Ovary (tissue), 9 donors: ENCODE measurements around the gene CPA4. TPM values are rescaled to one million over a fixed set of nuclear protein-coding genes. Genes with fewer than 3 reads are reported as not detected.
A peak's percentile ranks its signal among the peaks of the same experiment; 100 is the strongest.

Source experiments
- DNase-seq, 5 donors: peaks; one replicate each; pipeline ENCODE4 v3.0.0-alpha.2; 2019 to 2020
- H3K27ac ChIP-seq, 2 donors: fragments of 200-600 bp; one replicate each; pipeline versions ENCODE4 v1.5.1 to v1.8.0; 2019 to 2022
- H3K27me3 ChIP-seq: fragments of 200-600 bp; one replicate; pipeline ENCODE4 v1.8.0; 2022
- H3K36me3 ChIP-seq: fragments of 200-600 bp; sonication (generic); one replicate; pipeline ENCODE4 v1.5.1; 2019
- H3K4me1 ChIP-seq: one replicate; pipeline ENCODE4 v1.8.1; 2013; ENCODE audit warnings: mild to moderate bottlenecking, moderate library complexity; ENCODE audit not compliant: insufficient read depth
- H3K4me3 ChIP-seq: fragments of 200-600 bp; sonication (generic); one replicate; pipeline ENCODE4 v1.5.1; 2017
- H3K9me3 ChIP-seq, 2 donors: fragments of 200-600 bp in 1 of 2; sonication (generic) in 1 of 2; one replicate each; pipeline versions ENCODE4 v1.5.1 to v1.8.1; 2013 to 2019; ENCODE audit warnings: mild to moderate bottlenecking in 1 of 2, moderate library complexity in 1 of 2
- CTCF ChIP-seq, 3 donors: fragments of 450-650 bp in 2 of 3; fragments of 200-600 bp in 1 of 3; IDR thresholded peaks; one replicate each; pipeline versions ENCODE4 v1.5.1 to v1.8.0; 2016 to 2022; ENCODE audit warnings: antibody characterized with exemption in 3 of 3, mild to moderate bottlenecking in 1 of 3
- EP300 ChIP-seq: sonication (generic); formaldehyde crosslinking; IDR thresholded peaks from one replicate; pipeline ENCODE4 v1.6.1; 2017; ENCODE audit warnings: antibody characterized with exemption
- POLR2A ChIP-seq: fragments of 450-650 bp; IDR thresholded peaks from one replicate; pipeline ENCODE4 v1.6.1; 2017; ENCODE audit warnings: antibody characterized with exemption, mild to moderate bottlenecking, moderate library complexity
- WGBS, 3 donors: extraction: QIAGEN DNeasy Blood & Tissue Kit in 1 of 3; methylation state at CpG; one replicate each; pipeline versions ENCODE4 v1.1.5 to v1.1.7; 2013 to 2017; 5-methylcytosine and 5-hydroxymethylcytosine counted together
- intact Hi-C, 4 donors: fragments of 100-400 bp; cut with DNase I; formaldehyde crosslinking; loops; one replicate each; pipeline versions ENCODE4 v1.11.0 to v1.15.1; 2022 to 2023
- polyA plus RNA-seq, 2 donors: library from polyadenylated mRNA; stranded (reverse); fragments of 200-250 nt in 1 of 2; fragments of 350-450 nt in 1 of 2; fragmentation: Illumina TruSeq in 1 of 2; extraction: RNeasy Lipid Tissue Mini Kit (QIAGEN cat#74804) in 1 of 2; gene quantifications; one replicate each; pipeline ENCODE4 v1.2.3, GENCODE V29; 2013 to 2014
- total RNA-seq, 7 donors: library from RNA; depleted of rRNA in 2 of 7; stranded (reverse); fragments of >200 nt in 2 of 7; fragmentation: NEBNext Ultra II Directional in 3 of 7; extraction: Animal tissue kit (Norgen Biotek cat#: 25700) in 3 of 7; gene quantifications; one replicate each; pipeline versions ENCODE4 v1.1.0 to v1.2.4, GENCODE V29; 2016 to 2023
- donor health status: DM: no; HTN: no; CAD: no; lungs with moderate emphysema.
- donor health status: DM: no; HTN: no; CAD: no.
- donor health status: Bipolar disorder and iron deficiency.
- donor health status: DM: yes; HTN: yes; CAD: no.
- donor health status: DM: no; HTN: no; CAD: no.
- donor health status: DM: yes; HTN: yes; CAD: no.

Gene CPA4
- total and polyA plus RNA-seq, 9 donors: 0.13 to 1.7 (median 0.33) TPM; not detected in 3

GRCh38 chr7:130371046-130371445 lies 78.1 kb downstream of the CPA4 start:
- TF ChIP-seq CTCF (IDR thresholded peaks at IDR 0.05) (no peak), POLR2A (no peak)
- Histone ChIP-seq H3K9me3 (no peaks in the 10 kb centered on the region), H3K27ac (peak overlapping the region in 1 of 2 donors; percentile 66), H3K36me3 (no peaks in the 10 kb centered on the region), H3K4me1 (peaks cover 36% of the 10 kb centered on the region), H3K4me3 (no peak overlapping the region), H3K27me3 (no peaks in the 10 kb centered on the region)
- peak in 3 of 5 donors; percentile 65 to 71 (median 67) for DNase-seq
- WGBS, 3 donors: 69 to 73% (median 71%) methylated on average over 3 of the region's 3 CpGs
- intact Hi-C loops: no loop called here

GRCh38 chr7:130372402-130373165 lies 79.6 kb downstream of the CPA4 start:
- peaks cover 36% of the 10 kb centered on the region for H3K4me1 ChIP-seq

More at GRCh38 chr7:130372402-130373165, 79.6 kb downstream of the CPA4 start:
- Histone ChIP-seq H3K36me3 (no peaks in the 10 kb centered on the region), H3K27ac (peak overlapping the region; percentile 1 to 95), H3K4me3 (no peak overlapping the region), H3K9me3 (no peaks in the 10 kb centered on the region), H3K27me3 (no peaks in the 10 kb centered on the region)
- intact Hi-C loops: no loop called here
- WGBS, 3 donors: 81 to 83% (median 81%) methylated on average over 11 of the region's 11 CpGs
- peak in 1 of 5 donors; percentile 12 for DNase-seq
- TF ChIP-seq CTCF (IDR thresholded peaks at IDR 0.05) (no peak), POLR2A (no peak), EP300 (no peak)

Other genes with a start within 250 kb of the CPA4 start
- 10 to 100 TPM in 6 of 7 donors, 1 to 10 TPM in 1; 7.2 to 16.5 (median 12.8) TPM for gene ZC3HC1, start 241.8 kb upstream of the CPA4 start, total RNA-seq
- gene ZC3HC1, start 241.8 kb upstream of the CPA4 start, polyA plus RNA-seq: 10 to 100 TPM; 10.7 to 13.3 TPM
- 10 to 100 TPM; 11.3 to 36.4 (median 28.5) TPM for gene KLHDC10, start 222.6 kb upstream of the CPA4 start, total RNA-seq
- gene KLHDC10, start 222.6 kb upstream of the CPA4 start, polyA plus RNA-seq: 10 to 100 TPM; 11.8 to 25.0 TPM
- gene TMEM209, start 87.8 kb upstream of the CPA4 start, total RNA-seq: 10 to 100 TPM in 6 of 7 donors, 1 to 10 TPM in 1; 7.6 to 26.1 (median 15.5) TPM
- 10 to 100 TPM in 1 of 2 donors, 1 to 10 TPM in 1; 7.8 to 13.1 TPM for gene TMEM209, start 87.8 kb upstream of the CPA4 start, polyA plus RNA-seq
- not detected for gene SSMEM1, start 85.3 kb upstream of the CPA4 start, total RNA-seq
- gene SSMEM1, start 85.3 kb upstream of the CPA4 start, polyA plus RNA-seq: not detected
- 1 to 10 TPM in 2 of 7 donors, under 1 TPM in 2, not detected in 3; 0.22 to 3.6 (median 2.1) TPM for gene CPA2, start 26.3 kb upstream of the CPA4 start, total RNA-seq
- gene CPA2, start 26.3 kb upstream of the CPA4 start, polyA plus RNA-seq: under 1 TPM in 1 of 2 donors, not detected in 1; 0.05 TPM
- gene CPA5, start 51.7 kb downstream of the CPA4 start, total RNA-seq: not detected
- not detected for gene CPA5, start 51.7 kb downstream of the CPA4 start, polyA plus RNA-seq
- 10 to 100 TPM in 2 of 7 donors, 1 to 10 TPM in 3, not detected in 2; 1.3 to 32.4 (median 5.5) TPM for gene CPA1, start 87.3 kb downstream of the CPA4 start, total RNA-seq
- gene CPA1, start 87.3 kb downstream of the CPA4 start, polyA plus RNA-seq: under 1 TPM; 0.31 to 0.35 TPM
- 10 to 100 TPM in 5 of 7 donors, 1 to 10 TPM in 2; 1.8 to 21.3 (median 10.5) TPM for gene CEP41, start 147.9 kb downstream of the CPA4 start, total RNA-seq
- gene CEP41, start 147.9 kb downstream of the CPA4 start, polyA plus RNA-seq: 10 to 100 TPM in 1 of 2 donors, 1 to 10 TPM in 1; 4.7 to 15.3 TPM
- 10 to 100 TPM; 16.2 to 64.5 (median 35.5) TPM for gene MEST, start 198.9 kb downstream of the CPA4 start, total RNA-seq
- 10 to 100 TPM; 19.3 to 38.7 TPM for gene MEST, start 198.9 kb downstream of the CPA4 start, polyA plus RNA-seq